SIG-M5 treated with dmso at 0.1 percent for 504 hours (cell line): ENCODE results near the gene RET.

Experiments used
- DNase-seq: peaks from one replicate; lab custom pipeline; 2025; ENCODE audit not compliant: unreplicated experiment; lab: John Stamatoyannopoulos, UW

RET gene

GRCh38 chr10:43061331-43061730 lies 15.5 kb upstream of the RET start:
- DNase-seq = no peak

GRCh38 chr10:43061760-43062159 lies 15.1 kb upstream of the RET start:
- no peak for DNase-seq

GRCh38 chr10:43062402-43063160 lies 14.3 kb upstream of the RET start:
- DNase-seq = no peak

- no peak for DNase-seq
These were observed 12.4 kb upstream of the RET start for GRCh38 chr10:43064331-43065075.

- no peak for DNase-seq
These were observed 11.6 kb upstream of the RET start for GRCh38 chr10:43065234-43065633.

GRCh38 chr10:43065761-43066160 lies 11.1 kb upstream of the RET start:
- no peak for DNase-seq

GRCh38 chr10:43066481-43066880 lies 10.4 kb upstream of the RET start:
- no peak for DNase-seq

- no peak for DNase-seq
These were observed 9.3 kb upstream of the RET start for GRCh38 chr10:43067391-43068135.

- no peak for DNase-seq
These were observed 8.8 kb upstream of the RET start for GRCh38 chr10:43068136-43068395.

GRCh38 chr10:43068471-43069210 lies 8.2 kb upstream of the RET start:
- DNase-seq = no peak

- DNase-seq = no peak
These were observed 7.7 kb upstream of the RET start for GRCh38 chr10:43069211-43069515.

GRCh38 chr10:43069579-43069978 lies 7.3 kb upstream of the RET start:
- no peak for DNase-seq

- no peak for DNase-seq
These were observed 6.5 kb upstream of the RET start for GRCh38 chr10:43070121-43071085.

GRCh38 chr10:43071865-43072650 lies 4.8 kb upstream of the RET start:
- DNase-seq = no peak

GRCh38 chr10:43073191-43073590 lies 3.7 kb upstream of the RET start:
- no peak for DNase-seq

- no peak for DNase-seq
These were observed 3.1 kb upstream of the RET start for GRCh38 chr10:43073721-43074120.

GRCh38 chr10:43074409-43074808 lies 2.5 kb upstream of the RET start:
- DNase-seq = no peak

GRCh38 chr10:43074827-43075611 lies 1.9 kb upstream of the RET start:
- DNase-seq = no peak

GRCh38 chr10:43075612-43076003 lies 1.3 kb upstream of the RET start:
- no peak for DNase-seq
